HG03520 (cell line): ENCODE measurements around the gene PHF2.

ENCODE experiments used
- ATAC-seq: cut with Tn5 transposase; IDR thresholded peaks from one replicate; pipeline ENCODE4 v1.9.1; 2021; ENCODE audit warnings: mild to moderate bottlenecking, moderate library complexity; ENCODE audit not compliant: unreplicated experiment

The PHF2 gene

GRCh38 chr9:93567271-93567959, 9.0 kb upstream of the PHF2 start:
- ATAC-seq, result no peak

- ATAC-seq, result no peak
Observed at GRCh38 chr9:93568169-93568568, 8.2 kb upstream of the PHF2 start.

- no peak for ATAC-seq
Observed at GRCh38 chr9:93569621-93570174, 6.7 kb upstream of the PHF2 start.

- no peak for ATAC-seq
Observed at GRCh38 chr9:93572221-93572620, 4.2 kb upstream of the PHF2 start.

- no peak for ATAC-seq
Observed at GRCh38 chr9:93572636-93573515, 3.5 kb upstream of the PHF2 start.

GRCh38 chr9:93573516-93573828, 2.9 kb upstream of the PHF2 start:
- ATAC-seq, result no peak

GRCh38 chr9:93574091-93574899, 2.1 kb upstream of the PHF2 start:
- ATAC-seq, result no peak

- no peak for ATAC-seq
Observed at GRCh38 chr9:93574900-93575795, 1.2 kb upstream of the PHF2 start.

- no peak for ATAC-seq
Observed at GRCh38 chr9:93575796-93576257, 557 bp upstream of the PHF2 start.

- no peak for ATAC-seq
Observed at GRCh38 chr9:93577078-93577974, 942 bp downstream of the PHF2 start.

GRCh38 chr9:93577975-93578682, 1.7 kb downstream of the PHF2 start:
- ATAC-seq, result no peak

- ATAC-seq, result no peak
Observed at GRCh38 chr9:93578844-93579243, 2.5 kb downstream of the PHF2 start.

GRCh38 chr9:93579711-93580516, 3.5 kb downstream of the PHF2 start:
- ATAC-seq, result no peak

GRCh38 chr9:93580654-93581380, 4.4 kb downstream of the PHF2 start:
- no peak for ATAC-seq

GRCh38 chr9:93582115-93582514, 5.7 kb downstream of the PHF2 start:
- ATAC-seq, result no peak

GRCh38 chr9:93582550-93582949, 6.2 kb downstream of the PHF2 start:
- ATAC-seq, result no peak

- ATAC-seq, result no peak
Observed at GRCh38 chr9:93585259-93585658, 8.9 kb downstream of the PHF2 start.
